Measurements from ENCODE around the gene B3GNT5. TPM values are rescaled to one million over a fixed set of nuclear protein-coding genes. Genes with fewer than 3 reads are reported as not detected.

The B3GNT5 gene, protein sequence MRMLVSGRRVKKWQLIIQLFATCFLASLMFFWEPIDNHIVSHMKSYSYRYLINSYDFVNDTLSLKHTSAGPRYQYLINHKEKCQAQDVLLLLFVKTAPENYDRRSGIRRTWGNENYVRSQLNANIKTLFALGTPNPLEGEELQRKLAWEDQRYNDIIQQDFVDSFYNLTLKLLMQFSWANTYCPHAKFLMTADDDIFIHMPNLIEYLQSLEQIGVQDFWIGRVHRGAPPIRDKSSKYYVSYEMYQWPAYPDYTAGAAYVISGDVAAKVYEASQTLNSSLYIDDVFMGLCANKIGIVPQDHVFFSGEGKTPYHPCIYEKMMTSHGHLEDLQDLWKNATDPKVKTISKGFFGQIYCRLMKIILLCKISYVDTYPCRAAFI
- 12.4 TPM for polyA plus RNA-seq (2013, experiment 1 of 4)
- polyA plus RNA-seq (2013, experiment 2 of 4): 13.0 TPM
- 13.5 TPM for polyA plus RNA-seq (2013, experiment 3 of 4)
- polyA plus RNA-seq (2013, experiment 4 of 4): 14.6 TPM

DNA sequence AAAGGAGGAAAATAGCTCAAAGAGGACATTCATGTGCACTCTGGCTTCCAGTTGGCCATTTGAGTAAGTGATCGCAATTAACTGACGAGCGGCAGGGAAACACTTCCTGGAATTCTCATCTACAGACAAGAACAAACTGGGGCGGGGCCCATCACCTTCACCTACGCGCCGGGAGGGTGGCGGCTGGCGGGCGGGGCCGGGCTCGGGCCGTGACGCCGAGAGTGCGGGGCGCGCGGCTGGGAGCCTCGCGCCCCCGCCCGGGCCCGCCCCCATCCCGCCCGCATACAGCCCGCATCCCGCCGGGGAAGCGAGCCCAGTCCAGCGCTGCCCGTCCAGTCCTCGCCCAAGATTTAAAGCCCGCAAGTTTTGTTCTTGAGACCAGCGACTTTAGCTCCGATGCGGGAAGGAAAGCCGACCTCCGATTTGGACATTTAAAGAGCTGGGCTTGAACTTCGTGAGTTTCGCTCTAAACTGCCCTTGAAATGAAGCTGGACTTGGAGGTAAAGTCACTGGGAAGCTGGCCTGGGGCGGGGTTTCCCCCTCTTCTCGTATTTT is at the start of gene B3GNT5:
TSS of gene B3GNT5 (plus strand) at position 281 of the 555 bp plus-strand sequence. CDS start 16,546 bp downstream, outside the sequence.
- peak within 1 kb of the TSS; percentile 70 for H3K4me3 ChIP-seq (ENCODE audit: insufficient read depth, low read depth, low read length)
- peak within 1 kb of the TSS; percentile 33 for H3K27ac ChIP-seq (ENCODE audit: insufficient read depth, low read depth, low read length, poor library complexity, severe bottlenecking)
- peaks cover 50% of the 10 kb centered on the region for H3K27me3 ChIP-seq (ENCODE audit: control insufficient read depth, insufficient read depth, low read length, poor library complexity, severe bottlenecking)
- no peaks in the 10 kb centered on the region for H3K36me3 ChIP-seq (ENCODE audit: control insufficient read depth, insufficient read depth, low read length)
- WGBS, 2 experiments: 1 to 2% methylated on average over 43 of the region's 43 CpGs
- H3K9me3 ChIP-seq (ENCODE audit: control insufficient read depth, low read length): no peaks in the 10 kb centered on the region
- peaks cover 5% of the 10 kb centered on the region for H3K4me1 ChIP-seq (ENCODE audit: control insufficient read depth, insufficient read depth, low read length)

DNA sequence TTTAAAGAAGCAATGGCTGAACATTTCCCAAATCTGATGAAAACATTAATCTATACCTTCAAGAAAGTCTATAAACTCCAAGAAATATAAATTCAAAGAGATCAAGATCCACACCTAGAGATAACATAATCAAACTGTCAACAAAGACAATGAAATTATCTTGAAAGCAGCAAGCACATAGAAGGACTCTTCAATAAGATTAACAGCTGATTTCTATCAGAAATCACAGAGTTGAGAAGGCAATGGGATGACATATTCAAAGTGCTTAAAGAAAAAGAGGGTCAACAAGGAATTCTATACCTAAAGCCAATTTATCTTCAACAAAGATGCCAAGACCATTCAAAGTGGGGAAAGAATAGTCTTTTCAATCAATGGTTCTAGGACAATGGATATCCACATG is 49.4 kb upstream of the B3GNT5 start:
- H3K27me3 ChIP-seq (ENCODE audit: control insufficient read depth, insufficient read depth, low read length, poor library complexity, severe bottlenecking): no peaks in the 10 kb centered on the region
- no peak overlapping the region for H3K4me3 ChIP-seq (ENCODE audit: insufficient read depth, low read depth, low read length)
- no peak overlapping the region for H3K27ac ChIP-seq (ENCODE audit: insufficient read depth, low read depth, low read length, poor library complexity, severe bottlenecking)
- H3K4me1 ChIP-seq (ENCODE audit: control insufficient read depth, insufficient read depth, low read length): no peaks in the 10 kb centered on the region
- no peaks in the 10 kb centered on the region for H3K36me3 ChIP-seq (ENCODE audit: control insufficient read depth, insufficient read depth, low read length)
- no peaks in the 10 kb centered on the region for H3K9me3 ChIP-seq (ENCODE audit: control insufficient read depth, low read length)

DNA sequence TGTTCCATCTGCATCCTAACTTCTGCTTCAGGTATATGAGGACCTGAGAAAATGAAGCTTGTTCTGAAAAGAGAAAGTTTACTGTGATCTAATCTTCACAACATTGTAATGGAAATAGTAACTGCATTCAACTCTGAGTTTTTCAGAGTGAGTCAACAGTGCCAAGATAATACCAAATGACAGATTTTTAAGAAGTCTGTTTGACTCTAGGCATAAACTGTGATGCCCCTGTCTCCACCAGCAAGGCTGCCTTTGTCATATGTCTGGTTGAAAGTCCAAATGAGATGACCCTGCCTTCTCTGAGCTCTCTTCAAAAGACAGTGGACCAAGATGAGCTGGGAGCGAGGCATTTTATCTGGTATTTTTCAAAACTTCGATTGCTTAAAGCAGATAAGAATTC is 44.8 kb upstream of the B3GNT5 start:
- H3K4me1 ChIP-seq (ENCODE audit: control insufficient read depth, insufficient read depth, low read length): no peaks in the 10 kb centered on the region
- no peak overlapping the region for H3K4me3 ChIP-seq (ENCODE audit: insufficient read depth, low read depth, low read length)
- no peaks in the 10 kb centered on the region for H3K36me3 ChIP-seq (ENCODE audit: control insufficient read depth, insufficient read depth, low read length)
- no peaks in the 10 kb centered on the region for H3K9me3 ChIP-seq (ENCODE audit: control insufficient read depth, low read length)
- H3K27me3 ChIP-seq (ENCODE audit: control insufficient read depth, insufficient read depth, low read length, poor library complexity, severe bottlenecking): no peaks in the 10 kb centered on the region
- H3K27ac ChIP-seq (ENCODE audit: insufficient read depth, low read depth, low read length, poor library complexity, severe bottlenecking): no peak overlapping the region
- WGBS, 2 experiments: 100% methylated on average over 2 of the region's 2 CpGs

DNA sequence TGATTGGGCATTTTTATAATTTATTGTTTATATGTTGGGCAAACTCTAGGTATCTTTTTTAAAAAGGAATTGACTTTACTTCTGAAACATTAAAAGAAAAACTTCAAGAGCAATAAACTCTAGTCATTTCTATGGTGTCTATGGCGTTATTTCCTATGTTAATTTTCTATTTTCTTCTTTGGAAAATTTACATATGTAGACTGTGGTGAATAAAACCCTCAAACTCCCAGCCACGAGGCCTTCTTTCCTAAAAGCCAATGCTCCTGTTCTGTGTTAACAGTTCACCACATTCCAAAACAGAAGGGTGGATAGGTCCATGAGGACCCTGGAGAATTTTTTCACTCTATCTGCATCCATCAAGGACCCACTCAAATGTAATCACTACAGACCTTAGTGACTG is 44.3 kb upstream of the B3GNT5 start:
- no peaks in the 10 kb centered on the region for H3K4me1 ChIP-seq (ENCODE audit: control insufficient read depth, insufficient read depth, low read length)
- no peaks in the 10 kb centered on the region for H3K9me3 ChIP-seq (ENCODE audit: control insufficient read depth, low read length)
- H3K27me3 ChIP-seq (ENCODE audit: control insufficient read depth, insufficient read depth, low read length, poor library complexity, severe bottlenecking): no peaks in the 10 kb centered on the region
- no peak overlapping the region for H3K27ac ChIP-seq (ENCODE audit: insufficient read depth, low read depth, low read length, poor library complexity, severe bottlenecking)
- H3K4me3 ChIP-seq (ENCODE audit: insufficient read depth, low read depth, low read length): no peak overlapping the region
- WGBS, 2 experiments: 86 to 96% methylated on average over 1 to 2 of the region's 2 CpGs
- no peaks in the 10 kb centered on the region for H3K36me3 ChIP-seq (ENCODE audit: control insufficient read depth, insufficient read depth, low read length)

DNA sequence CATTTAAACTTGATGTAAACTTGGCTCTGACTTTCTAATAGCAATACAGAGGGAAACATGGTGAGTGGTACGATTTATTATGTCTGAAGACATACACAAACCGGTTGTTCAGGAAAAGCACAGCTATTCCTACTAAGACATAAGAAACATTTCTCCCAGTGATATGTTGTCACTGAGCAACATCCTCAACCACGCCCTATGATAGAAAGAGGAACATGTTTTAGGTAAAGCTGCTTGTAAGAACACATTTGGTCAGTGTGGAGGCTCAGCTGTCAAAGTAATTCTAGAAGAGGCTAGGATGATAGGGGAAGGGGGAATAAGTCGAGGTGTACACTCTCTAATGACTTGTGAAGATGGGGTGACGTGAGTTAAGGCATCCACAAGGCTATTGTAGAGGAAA is 42.7 kb upstream of the B3GNT5 start:
- H3K27me3 ChIP-seq (ENCODE audit: control insufficient read depth, insufficient read depth, low read length, poor library complexity, severe bottlenecking): no peaks in the 10 kb centered on the region
- no peaks in the 10 kb centered on the region for H3K9me3 ChIP-seq (ENCODE audit: control insufficient read depth, low read length)
- H3K27ac ChIP-seq (ENCODE audit: insufficient read depth, low read depth, low read length, poor library complexity, severe bottlenecking): no peak overlapping the region
- no peaks in the 10 kb centered on the region for H3K36me3 ChIP-seq (ENCODE audit: control insufficient read depth, insufficient read depth, low read length)
- H3K4me3 ChIP-seq (ENCODE audit: insufficient read depth, low read depth, low read length): no peak overlapping the region
- 94 to 97% methylated on average over 5 of the region's 5 CpGs for WGBS, 2 experiments
- H3K4me1 ChIP-seq (ENCODE audit: control insufficient read depth, insufficient read depth, low read length): no peaks in the 10 kb centered on the region

DNA sequence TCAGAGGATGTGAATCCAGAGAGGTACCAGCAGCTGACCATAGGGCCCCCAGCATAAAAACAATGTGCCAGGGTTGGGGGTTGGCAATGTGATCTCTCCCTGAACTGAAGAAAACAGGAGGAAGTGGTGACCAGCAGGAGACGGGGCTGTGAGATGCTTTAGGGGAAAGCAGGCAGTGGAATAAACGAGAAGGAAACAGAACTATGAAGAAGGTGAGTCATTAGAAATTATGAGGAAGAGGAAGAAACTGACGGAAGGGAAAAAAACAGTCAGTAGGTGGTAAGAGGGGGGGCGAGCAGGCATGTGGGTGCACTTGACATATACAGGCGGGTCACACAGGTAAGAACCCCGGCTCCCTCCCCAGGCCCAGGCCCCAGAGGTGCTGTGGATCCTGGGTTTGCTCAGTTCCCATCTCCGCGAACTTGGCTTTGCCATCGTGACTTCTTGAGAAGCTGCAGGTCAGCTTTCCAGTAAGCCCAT is 42.2 kb upstream of the B3GNT5 start:
- Histone ChIP-seq H3K4me1 (ENCODE audit: control insufficient read depth, insufficient read depth, low read length) (no peaks in the 10 kb centered on the region), H3K9me3 (ENCODE audit: control insufficient read depth, low read length) (no peaks in the 10 kb centered on the region), H3K27ac (ENCODE audit: insufficient read depth, low read depth, low read length, poor library complexity, severe bottlenecking) (no peak overlapping the region), H3K36me3 (ENCODE audit: control insufficient read depth, insufficient read depth, low read length) (no peaks in the 10 kb centered on the region), H3K4me3 (ENCODE audit: insufficient read depth, low read depth, low read length) (no peak overlapping the region), H3K27me3 (ENCODE audit: control insufficient read depth, insufficient read depth, low read length, poor library complexity, severe bottlenecking) (no peaks in the 10 kb centered on the region)
- 80 to 81% methylated on average over 9 of the region's 9 CpGs for WGBS, 2 experiments

DNA sequence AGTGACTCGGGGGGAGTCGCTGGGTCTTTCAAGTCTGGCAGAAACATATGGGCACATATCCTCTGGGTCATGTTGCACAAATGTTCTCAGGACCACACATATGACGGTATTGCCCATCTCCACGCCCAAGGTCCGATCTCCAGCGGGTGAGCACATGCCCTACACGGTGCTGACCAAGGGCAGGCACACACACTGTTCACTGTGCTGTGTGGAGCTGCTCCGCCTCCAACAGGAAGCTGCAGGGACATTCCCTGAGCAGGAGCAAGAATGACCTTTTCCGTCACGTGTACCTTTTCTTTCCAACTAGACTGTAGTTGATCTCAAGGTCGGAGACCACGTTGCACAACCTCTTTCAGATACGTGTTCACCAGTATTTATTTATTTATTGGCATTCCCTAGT is 41.7 kb upstream of the B3GNT5 start:
- WGBS, 2 experiments: 92 to 95% methylated on average over 12 of the region's 13 CpGs
- H3K27me3 ChIP-seq (ENCODE audit: control insufficient read depth, insufficient read depth, low read length, poor library complexity, severe bottlenecking): no peaks in the 10 kb centered on the region
- H3K4me3 ChIP-seq (ENCODE audit: insufficient read depth, low read depth, low read length): no peak overlapping the region
- H3K9me3 ChIP-seq (ENCODE audit: control insufficient read depth, low read length): no peaks in the 10 kb centered on the region
- no peaks in the 10 kb centered on the region for H3K36me3 ChIP-seq (ENCODE audit: control insufficient read depth, insufficient read depth, low read length)
- no peaks in the 10 kb centered on the region for H3K4me1 ChIP-seq (ENCODE audit: control insufficient read depth, insufficient read depth, low read length)
- no peak overlapping the region for H3K27ac ChIP-seq (ENCODE audit: insufficient read depth, low read depth, low read length, poor library complexity, severe bottlenecking)

DNA sequence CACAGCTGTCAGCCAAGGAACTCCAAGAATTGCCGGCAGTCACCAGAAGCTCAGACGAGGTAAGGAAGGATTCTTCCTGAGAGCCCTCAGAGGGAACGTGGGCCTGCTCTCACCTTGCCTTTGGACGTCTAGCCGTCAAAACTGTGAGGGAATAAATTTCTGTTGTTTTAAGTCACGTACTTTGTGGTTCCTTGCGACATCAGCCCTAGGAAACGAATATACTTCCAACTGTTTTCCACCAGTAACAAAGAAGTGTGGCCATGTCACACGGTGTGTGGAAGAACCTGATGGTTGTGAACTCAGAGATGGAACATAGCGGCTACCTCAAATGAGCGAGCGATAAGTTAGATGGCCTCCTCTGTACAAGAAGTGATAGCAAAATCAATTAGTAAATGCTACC is 41.0 kb upstream of the B3GNT5 start:
- Histone ChIP-seq H3K27ac (ENCODE audit: insufficient read depth, low read depth, low read length, poor library complexity, severe bottlenecking) (no peak overlapping the region), H3K4me1 (ENCODE audit: control insufficient read depth, insufficient read depth, low read length) (no peaks in the 10 kb centered on the region), H3K36me3 (ENCODE audit: control insufficient read depth, insufficient read depth, low read length) (no peaks in the 10 kb centered on the region), H3K4me3 (ENCODE audit: insufficient read depth, low read depth, low read length) (no peak overlapping the region), H3K9me3 (ENCODE audit: control insufficient read depth, low read length) (no peaks in the 10 kb centered on the region), H3K27me3 (ENCODE audit: control insufficient read depth, insufficient read depth, low read length, poor library complexity, severe bottlenecking) (no peaks in the 10 kb centered on the region)
- 87% methylated on average over 12 of the region's 12 CpGs for WGBS, 2 experiments

DNA sequence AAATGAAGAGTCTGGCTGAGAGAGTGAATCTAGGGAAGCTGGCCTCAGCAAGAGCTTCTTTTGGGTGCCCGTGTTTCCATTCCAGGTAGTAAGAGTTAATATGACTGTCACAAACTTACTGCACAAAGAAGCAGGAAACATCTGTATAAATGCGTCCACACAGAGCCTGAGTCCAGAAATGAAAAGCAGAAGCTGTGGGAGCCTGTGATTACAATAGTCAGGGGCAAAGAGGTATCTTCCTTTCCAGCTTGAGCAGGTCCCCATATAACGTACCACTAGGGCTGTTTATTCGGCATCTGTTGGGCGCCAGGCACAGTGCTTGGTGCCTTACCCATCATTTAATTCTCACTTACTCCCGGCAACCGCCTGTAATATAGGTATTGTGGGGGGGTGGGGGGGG is 40.5 kb upstream of the B3GNT5 start:
- H3K9me3 ChIP-seq (ENCODE audit: control insufficient read depth, low read length): no peaks in the 10 kb centered on the region
- no peak overlapping the region for H3K27ac ChIP-seq (ENCODE audit: insufficient read depth, low read depth, low read length, poor library complexity, severe bottlenecking)
- WGBS, 2 experiments: 95 to 96% methylated on average over 5 of the region's 7 CpGs
- H3K4me1 ChIP-seq (ENCODE audit: control insufficient read depth, insufficient read depth, low read length): no peaks in the 10 kb centered on the region
- H3K36me3 ChIP-seq (ENCODE audit: control insufficient read depth, insufficient read depth, low read length): no peaks in the 10 kb centered on the region
- H3K27me3 ChIP-seq (ENCODE audit: control insufficient read depth, insufficient read depth, low read length, poor library complexity, severe bottlenecking): no peaks in the 10 kb centered on the region
- no peak overlapping the region for H3K4me3 ChIP-seq (ENCODE audit: insufficient read depth, low read depth, low read length)

DNA sequence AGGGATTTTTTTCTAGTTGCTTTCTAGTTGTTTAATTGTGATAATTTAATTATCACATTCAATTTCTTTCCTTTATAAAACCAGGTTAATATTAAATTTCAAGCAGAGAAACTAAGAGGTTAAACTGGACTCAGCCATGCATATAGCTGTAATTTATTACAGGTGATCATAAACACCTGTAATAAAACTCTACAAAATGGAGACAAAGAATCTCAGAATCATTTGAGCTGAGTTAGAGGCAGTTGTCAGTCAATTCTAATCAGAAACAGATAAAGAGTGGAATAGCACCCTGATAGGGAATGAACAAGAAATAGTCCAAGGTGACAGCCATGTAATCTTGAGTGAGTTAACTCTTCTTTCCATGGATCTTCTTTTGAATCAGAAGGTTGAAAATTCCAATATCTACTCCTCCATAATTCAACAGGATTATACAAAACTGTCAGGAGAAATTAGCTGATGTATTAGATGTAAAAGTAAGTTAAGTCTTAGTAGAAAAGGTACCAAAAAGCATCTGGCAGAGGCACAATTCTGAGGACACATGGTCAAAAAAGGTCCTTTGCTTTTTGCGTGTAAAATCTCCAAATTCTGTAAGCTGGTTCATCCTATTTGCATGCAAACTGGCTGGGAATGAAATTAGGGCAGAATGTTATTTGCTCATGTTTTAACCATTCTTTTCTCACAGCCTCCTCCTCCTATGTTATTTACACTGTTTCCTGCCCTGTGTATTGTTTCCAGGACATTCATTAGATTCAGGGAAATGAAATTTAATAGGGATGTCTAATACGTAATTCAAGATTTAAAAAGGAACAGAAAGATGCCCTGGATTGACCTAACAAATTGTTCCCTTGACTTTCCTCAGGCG is 39.4 kb upstream of the B3GNT5 start:
- H3K9me3 ChIP-seq (ENCODE audit: control insufficient read depth, low read length): no peaks in the 10 kb centered on the region
- no peaks in the 10 kb centered on the region for H3K36me3 ChIP-seq (ENCODE audit: control insufficient read depth, insufficient read depth, low read length)
- 89 to 94% methylated on average over 3 of the region's 3 CpGs for WGBS, 2 experiments
- H3K4me3 ChIP-seq (ENCODE audit: insufficient read depth, low read depth, low read length): no peak overlapping the region
- H3K4me1 ChIP-seq (ENCODE audit: control insufficient read depth, insufficient read depth, low read length): no peaks in the 10 kb centered on the region
- H3K27ac ChIP-seq (ENCODE audit: insufficient read depth, low read depth, low read length, poor library complexity, severe bottlenecking): no peak overlapping the region
- H3K27me3 ChIP-seq (ENCODE audit: control insufficient read depth, insufficient read depth, low read length, poor library complexity, severe bottlenecking): no peaks in the 10 kb centered on the region
